ENCODE measurements around the gene CCR3.
"Not testable (repeated sequence)": the region's sequence is repeated elsewhere in the genome, so short reads cannot be mapped to it uniquely, and the experiment has no call there.

CCR3 gene

DNA sequence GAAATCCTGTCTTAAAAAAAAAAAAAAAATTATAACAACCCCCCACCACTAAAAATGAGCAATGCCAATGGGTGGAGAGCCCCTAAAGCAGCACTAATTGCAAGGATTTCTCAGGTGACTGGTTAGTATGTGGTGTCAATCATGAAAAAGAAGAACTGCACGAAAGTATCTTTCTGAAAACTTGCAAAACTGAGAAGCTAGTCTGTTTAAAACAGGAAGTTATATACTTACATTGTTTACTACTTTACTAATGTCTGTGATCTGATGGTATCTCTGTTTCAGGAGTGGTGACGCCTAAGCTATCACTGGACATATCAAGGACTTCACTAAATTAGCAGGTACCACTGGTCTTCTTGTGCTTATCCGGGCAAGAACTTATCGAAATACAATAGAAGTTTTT, at the start of gene CCR3:
CCR3 (plus strand) TSS at position 341 of the 400 bp plus-strand sequence. CDS start 22,699 bp downstream, outside the sequence.
- no peak for DNase-seq

DNA sequence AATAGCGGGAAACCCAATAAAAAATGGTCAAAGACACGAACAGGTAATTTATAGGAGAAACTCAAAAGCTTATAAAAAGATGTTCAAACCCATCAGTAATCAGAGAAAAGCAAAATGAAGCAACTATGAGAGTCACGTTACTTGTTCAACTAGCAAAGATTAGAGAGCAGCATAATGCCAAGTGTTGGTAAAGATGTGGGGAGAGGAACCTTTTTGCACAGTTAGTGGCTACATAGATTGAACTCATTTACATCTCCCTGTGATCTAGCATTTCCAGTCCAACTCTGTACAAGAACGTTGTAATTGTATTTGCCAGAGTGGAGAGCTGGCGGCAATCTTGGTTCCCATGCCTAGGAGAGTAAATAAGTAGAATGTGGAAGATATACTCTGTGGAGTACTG, 49.3 kb upstream of the CCR3 start:
- DNase-seq = no peak

DNA sequence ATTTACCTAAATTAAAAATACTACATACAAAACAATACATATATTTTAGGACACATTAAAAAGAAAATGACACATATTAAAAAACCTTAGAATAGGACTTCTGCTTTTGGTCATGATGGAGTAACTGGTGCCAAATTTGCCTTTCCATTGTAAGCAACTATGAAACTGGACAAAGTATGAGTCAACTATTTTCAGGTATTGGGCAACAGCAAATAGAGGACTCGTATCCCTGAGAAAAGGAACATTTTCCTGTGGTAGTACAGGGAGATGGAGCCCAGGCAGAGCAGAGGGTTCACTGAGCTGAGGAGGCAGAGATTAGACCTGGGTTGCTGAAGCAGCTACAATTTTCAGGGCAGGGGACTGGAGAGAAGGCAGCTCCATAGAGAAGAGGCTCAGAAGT, 48.8 kb upstream of the CCR3 start:
- no peak for DNase-seq

DNA sequence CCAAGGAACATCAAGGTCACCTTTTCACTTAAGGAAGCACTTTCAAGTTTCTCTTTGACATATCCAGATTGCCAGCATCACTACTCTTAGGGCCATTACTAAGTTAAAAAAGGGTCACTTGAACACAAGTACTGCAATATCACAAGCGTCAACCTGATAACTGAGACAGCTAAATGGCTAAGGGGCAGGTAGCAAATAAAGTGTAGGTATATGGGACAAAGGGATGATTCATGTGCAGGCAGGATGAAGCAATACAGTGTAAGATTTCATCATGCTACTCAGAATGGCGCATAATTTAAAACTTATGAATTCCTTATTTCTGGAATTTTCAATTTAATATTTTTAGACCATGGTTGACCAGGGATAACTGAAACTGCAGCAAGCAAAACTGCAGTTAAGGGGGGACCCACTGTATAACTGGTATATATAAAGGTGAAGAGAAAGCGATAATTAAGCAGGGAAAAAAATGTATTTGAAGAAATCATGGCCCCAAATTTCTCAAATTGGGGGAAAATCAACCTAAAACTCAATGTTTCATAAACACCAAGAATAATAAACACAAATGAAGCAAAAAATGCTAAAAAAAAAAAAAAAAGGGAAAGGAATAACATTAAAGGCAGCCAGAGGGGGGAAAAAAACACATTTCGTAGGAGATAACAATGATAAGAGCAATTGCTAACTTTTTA, 47.2 kb upstream of the CCR3 start:
- DNase-seq = no peak

DNA sequence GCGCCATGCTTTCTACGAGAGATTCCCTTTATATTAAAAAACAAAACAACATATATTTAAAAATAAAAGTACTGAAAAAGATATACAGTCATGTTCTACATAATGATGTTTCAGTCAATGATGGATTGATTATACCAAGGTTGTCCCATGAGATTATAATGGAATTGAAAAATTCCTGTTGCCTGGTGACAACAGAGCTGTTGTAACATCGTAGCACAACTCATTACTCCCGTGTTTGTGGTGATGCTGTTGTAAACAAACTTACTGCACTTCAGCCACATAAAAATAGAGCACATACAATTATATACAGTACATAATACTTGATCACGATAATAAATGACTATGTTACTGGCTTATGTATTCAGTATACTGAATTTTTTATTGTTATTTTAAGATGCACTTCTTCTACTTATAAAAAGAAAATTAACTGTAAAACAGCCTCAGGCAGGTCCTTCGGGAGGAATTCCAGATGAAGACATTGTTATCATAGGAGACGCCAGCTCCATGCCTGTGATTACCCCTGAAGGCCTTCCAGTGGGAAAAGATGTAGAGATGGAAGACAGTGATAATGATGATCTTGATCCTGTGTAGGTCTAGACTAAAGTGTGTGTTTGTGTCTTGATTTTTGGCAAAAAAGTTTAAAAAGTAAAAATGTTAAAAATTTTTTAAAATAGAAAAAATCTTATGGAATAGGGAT, 45.9 kb upstream of the CCR3 start:
- no peak for DNase-seq

DNA sequence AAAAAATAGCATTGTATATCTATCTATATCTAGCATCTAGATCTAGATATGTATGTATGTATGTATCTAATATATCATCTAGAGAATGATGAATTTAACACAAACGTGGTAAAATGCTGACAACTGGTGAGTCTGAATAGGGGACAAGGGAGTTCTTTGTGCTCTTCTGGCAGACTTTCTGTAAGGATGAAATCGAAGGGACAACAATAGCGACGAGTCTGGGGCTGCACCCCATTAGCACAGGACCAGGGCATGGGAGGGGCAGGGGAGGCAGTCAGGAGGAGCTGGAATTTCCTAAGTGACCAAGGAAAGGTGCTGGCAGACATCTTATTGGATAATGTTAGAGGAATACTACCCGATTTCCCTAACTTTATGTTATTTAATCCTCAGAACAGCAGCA, 42.0 kb upstream of the CCR3 start:
- DNase-seq = no peak

DNA sequence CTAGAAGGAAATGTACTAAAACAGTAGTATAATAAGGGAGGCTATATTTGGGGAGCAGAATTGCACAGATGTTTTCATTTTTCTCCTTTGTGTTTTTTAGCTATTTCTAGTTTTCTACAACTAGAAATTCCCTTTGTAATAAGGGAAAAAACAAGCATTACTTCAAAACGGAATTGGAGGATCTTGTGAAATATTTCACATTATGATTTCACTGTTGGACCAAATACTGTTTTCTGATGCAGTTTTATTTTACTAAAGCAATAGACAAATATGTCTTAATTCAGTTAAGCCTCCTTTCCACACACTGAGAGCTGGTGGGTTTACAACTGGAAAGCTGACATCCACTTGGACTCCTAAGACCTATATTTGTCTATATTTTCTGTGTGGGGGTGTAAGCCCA, 41.5 kb upstream of the CCR3 start:
- no peak for DNase-seq

DNA sequence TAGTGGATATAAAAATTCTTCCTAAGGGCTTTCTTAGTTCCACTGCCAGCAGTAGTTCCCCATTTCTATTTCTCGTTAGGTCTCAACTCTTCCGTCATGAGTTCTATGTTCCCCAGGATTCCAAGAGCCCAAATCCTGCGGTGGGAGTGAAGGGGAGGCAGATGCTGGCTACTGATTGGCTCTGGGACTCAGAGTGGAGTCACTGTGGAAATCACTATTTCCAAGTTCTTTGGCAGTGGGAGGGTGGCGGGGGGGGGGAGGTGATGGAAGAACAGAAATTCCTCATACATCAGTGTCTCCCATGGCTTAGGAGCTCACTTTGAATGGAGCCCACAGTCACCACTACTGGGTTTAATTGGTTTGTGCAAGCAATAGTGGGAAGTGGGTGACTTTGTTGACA, 39.7 kb upstream of the CCR3 start:
- DNase-seq = no peak

DNA sequence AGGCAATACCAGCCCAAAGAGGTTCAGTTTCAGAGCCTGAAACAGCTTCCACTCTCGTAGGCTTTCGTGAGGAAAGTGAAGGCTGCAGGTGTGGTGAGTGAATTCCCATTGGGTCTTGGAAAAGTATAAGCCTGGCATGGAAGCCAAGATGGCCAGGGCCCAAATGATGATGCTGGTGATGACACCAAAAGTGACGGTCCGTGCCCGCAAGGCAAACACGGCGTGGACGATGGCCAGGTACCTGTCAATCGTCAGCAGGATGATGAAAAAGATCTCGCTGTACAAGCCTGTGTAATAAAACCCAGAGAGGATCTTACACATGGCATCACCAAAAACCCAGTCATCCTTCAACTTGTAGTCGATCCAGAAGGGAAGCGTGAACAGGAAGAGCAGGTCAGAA, 38.6 kb upstream of the CCR3 start:
- DNase-seq = no peak

DNA sequence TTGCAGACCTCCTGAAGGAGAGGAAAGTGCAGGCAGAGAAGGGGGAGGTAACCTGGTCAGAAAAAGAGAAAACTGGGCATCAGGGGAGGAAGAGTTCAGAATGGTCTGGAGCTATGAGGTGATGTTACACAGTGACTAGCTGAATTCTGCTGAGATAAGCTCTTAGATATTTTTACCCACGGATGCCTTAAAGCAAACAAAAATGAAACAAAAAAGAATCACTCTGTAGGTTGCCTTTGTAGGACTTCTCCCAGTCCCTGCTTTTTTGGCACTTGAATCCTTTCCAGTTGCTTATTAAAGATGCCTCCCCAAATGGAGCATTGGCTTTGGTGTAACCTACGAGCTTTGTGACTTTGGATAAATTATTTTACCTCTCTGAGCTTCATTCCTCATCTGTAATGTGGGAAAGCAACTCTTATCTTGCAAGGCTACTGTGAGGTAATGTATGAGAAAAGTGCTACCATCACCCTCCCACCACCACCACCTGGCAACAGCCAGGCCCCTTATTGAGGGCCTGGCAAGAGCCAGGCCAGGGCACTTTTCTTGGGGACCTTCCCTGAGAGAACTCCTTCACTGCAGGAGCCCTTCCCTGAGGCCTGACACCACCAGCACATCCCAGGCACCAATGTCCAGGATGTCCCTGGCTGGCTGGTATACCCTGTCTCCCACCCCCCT, 36.8 kb upstream of the CCR3 start:
- DNase-seq = no peak

DNA sequence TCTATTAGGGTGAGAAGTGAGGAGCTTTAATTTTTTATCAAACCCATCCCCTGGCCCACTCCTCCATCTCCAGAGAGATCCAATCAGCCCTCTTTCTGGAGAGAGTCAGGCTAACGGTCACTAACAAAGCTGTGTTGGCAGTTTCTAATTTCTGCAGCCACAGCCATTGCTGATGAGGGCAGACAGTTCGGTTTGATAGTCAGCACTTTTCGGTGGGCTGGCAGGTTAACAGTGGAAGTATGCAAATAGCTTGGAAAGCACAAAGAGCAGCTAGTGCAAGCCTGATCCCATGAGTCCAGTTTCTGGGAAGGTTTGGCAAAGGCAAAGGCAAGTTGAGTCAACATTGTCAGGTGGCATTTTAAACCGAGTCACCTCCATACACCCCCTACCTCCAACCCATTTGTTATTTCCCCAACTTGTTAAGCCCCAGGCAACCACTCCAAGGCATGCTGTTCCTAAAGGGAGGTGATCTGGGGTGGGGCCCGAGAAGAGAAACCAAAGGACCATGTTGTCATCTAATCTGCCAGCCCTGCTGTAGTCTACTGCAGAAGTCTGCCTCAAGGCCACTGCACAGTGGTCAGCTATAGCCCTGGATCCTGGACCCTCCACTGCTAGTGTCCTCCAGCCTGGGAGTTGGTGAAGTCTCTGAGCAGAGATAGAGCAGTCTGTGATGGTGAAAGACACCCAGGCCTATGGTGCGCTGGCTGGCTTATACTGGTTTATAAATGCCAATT, 35.8 kb upstream of the CCR3 start:
- no peak for DNase-seq

DNA sequence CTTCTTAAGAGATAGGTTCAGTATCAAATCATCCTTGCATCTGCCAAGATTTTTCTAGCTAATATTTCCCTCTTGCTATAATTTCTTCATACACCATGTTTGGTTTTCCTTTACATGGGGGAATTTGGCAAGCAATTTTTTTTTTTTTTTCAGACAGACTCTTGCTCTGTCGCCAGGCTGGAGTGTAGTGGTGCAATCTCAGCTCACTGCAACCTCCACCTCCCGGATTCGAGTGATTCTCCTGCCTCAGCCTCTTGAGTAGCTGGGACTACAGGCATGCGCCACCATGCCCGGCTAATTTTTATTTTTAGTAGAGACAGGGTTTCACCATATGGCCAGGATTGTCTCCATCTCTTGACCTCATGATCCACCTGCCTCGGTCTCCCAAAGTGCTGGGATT, 34.7 kb upstream of the CCR3 start:
- DNase-seq = not testable (repeated sequence)

DNA sequence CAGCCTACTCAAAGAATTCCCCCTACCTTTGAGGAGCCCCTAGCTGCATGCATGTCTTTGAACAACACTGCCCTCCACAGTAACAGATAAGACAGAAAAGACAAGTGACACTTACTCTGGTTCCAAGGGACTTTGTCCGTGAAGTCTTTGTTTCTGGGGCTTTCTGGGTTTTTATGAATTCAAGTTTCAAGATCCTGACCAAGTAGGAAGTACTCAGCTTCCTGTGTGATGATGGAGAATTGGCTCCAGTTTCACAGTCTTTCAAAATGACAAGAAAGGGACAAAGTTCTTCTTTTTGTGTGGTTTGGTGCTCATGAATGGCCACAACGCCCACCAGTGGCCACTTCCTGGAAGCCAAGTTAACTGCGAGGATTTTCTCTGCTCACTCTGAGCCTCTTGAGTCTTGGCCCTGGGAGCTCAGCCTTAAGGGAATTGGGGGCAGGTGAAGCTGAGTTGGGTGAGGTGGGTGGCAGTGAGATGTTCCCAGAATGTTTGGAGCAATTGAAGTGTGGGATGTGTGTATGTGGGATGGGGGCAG, 34.0 kb upstream of the CCR3 start, which contains the start of gene CCR1:
CCR1 (minus strand) TSS at position 147 of the 538 bp plus-strand sequence. CDS start 4,000 bp downstream, outside the sequence.
- DNase-seq = no peak

DNA sequence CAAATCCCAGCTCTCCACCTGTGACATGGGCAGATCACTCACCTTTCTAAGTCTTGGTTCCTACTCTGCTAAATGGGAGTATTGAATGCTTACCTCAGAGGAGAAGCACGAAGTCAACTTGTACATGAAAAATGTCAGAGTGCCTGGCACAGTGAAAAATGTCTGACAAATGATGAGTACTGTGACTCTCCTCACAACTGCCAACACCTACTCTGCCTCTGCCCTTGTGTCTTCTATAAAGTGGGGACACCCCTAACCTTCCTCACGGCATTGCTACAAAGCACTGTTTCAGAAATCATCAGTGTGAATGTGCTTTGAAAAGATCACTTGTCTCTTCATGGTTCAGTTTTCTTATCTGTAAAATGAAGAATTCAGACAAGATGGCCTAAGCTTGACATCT, 33.2 kb upstream of the CCR3 start:
- no peak for DNase-seq

DNA sequence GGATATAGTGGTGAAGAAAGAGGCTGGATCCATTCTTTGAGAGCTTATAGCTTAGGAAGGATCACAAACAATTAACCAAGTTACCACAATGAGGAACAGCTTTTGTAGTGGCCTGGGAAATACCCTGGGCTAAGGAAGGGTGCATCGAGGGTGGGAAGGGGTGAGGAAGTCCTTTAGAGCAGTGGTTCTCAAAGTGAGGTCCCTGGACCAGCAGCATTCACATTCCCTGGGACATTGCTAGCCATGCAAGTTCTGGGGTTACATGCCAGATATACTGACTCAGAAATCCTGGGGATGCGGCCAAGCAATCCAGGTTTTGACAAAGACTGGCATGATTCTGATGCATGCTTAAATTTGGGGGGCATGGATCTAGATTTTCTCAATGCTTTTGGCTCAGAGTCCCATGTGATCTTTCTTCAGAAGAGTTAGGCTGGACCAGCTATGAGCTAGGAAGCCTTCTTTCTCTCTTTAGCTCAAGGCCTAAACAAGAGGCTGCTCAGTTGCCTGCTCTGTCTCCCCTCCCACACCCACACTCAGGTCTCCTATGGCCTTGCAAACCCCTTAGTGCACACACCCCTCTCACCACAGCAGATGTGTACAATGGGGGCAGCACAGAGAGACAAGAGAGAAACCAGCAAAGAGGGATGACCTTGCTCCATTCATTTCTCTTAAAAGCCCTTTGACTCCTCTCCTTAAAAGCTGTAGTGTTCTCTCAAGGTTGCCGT, 32.4 kb upstream of the CCR3 start:
- no peak for DNase-seq

DNA sequence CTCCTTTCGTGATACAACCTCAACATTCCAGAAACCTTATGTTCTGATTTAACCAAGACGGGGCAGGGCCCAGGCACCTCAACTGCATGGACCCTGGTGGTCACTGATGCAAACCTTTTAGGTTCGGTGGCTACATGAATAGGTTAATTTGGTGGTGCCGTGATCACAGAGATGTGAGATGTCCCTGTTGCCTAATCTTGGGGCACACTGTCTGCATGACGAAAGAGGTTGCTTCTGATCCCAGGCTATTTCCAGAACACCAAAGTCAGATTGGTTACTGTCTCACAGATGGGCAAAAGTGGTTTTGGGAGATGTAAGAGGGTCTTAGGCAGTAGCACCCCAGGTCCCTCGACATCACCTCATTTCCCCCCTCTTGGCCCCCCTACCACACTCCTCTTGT, 30.2 kb upstream of the CCR3 start:
- DNase-seq = no peak

DNA sequence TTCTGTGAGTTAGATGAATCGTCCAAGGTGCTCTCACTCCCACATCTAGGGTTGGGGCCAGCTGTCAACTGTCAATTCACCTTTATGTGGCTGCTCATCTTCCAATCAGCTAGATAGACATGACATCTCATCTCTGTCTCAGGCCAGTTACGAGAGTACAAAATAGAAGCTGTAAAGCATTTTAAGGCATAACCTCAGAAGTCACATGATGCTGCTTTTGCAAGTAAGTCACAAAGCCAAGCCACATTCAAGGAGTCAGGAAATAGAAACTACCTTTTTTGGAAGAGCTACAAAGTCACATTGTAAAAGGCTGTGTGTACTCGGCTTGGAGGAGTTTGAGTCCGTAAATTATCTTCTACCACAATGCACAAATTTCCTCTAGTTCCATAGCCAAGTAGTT, 29.1 kb upstream of the CCR3 start:
- DNase-seq = no peak

DNA sequence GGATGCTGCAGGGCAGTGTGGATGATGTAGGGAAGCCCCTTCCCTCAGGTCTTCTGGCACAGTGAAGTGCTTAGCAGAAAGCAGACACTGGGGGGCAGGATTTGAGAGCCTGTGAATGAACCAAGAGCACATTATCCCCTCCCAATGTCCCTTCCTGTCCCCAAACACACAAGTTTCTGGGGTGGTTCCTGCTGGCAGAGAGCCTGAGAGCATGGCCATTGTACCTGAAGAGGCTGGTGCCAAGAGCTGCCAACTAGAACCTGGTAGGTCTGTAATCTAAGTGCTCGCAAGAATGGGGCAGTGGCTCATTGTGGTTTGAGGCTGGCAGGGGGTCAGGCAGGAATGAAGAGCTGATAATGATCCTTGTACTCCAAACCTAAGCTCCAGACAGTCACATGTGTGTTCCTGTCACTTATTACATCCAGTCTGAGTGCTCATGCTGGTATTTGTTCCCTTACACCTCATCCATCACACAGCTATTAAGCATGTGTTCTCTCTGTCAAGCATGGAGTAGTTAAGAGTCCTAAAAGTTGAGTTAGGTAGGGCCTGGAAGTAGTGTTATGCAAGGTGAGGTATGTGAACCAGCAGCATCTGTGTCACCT, 27.4 kb upstream of the CCR3 start:
- DNase-seq = no peak

DNA sequence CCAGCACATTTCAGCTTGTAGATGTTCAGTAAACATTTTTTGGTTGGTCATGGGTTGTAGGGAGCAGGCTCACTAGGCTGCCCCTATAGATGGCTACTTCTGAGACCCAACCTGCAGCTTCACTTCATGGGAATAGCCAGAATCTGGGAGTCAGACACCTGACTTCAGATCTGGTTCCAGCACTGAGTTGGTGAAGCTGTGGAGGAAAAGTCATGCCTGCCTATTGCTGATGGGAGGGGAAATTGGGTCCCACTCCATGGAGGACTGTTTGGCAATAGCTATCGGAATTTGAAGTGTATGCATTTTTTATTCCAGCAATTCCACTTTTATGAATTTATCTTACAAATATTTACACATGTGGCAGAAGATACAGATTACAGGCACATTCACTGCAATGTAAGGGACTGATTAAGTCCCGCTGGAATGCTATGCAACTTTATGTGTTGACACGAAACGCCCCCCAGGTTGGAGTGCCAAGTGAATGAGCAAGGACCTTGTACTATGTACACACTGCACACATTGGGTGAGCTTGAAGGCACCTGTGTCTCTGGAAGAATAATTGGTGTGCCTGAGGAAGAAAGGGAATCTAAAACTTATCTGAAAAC, 26.3 kb upstream of the CCR3 start:
- no peak for DNase-seq

DNA sequence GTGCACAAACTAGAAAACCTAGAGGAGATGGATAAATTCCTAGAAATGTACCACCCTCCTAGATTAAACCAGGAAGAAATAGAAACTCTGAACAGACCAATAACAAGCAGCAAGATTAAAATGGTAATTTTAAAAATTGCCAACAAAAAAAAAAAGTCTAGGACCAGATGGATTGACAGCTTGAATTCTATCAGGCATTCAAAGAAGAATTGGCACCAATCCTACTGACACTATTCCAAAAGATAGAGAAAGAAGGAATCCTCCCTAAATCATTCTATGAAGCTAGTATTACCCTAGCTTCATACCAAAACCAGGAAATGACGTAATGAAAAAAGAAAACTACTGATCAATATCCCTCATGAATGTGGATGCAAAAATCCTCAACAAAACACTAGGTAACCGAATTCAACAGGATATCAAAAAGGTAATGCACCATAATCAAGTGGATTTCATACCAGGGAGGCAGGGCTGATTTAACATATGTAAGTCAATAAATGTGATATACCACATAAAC, 24.0 kb upstream of the CCR3 start:
- no peak for DNase-seq

DNA sequence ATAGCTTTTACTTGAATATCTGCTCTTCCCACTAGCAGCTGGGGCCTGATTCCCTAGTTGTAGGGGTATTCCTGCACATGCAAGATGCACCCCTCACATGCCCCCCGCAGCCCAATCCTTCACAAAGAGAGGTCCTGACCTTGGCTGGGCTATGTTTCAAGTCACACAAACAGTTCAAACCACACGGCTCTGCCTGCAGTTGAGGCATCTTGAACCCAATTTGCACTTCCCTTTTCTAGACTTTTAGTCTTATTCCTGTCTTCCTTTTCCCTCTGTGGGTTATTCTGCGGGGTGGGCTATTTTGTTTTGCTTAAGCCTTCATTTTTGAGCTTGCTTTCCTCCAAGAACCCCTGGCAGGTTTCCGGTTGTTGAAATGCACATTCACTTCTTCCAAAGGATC, 20.9 kb upstream of the CCR3 start:
- DNase-seq = no peak
